ENCODE results near the gene FAM174B. TPM values are rescaled to one million over a fixed set of nuclear protein-coding genes. Genes with fewer than 3 reads are reported as not detected.

FAM174B gene
- total and polyA plus RNA-seq, 2 donors from 2014 or later = 9.8 to 13.8 TPM

GRCh38 chr15:92648190-92648875 is 7.2 kb downstream of the FAM174B start:
- H3K9ac ChIP-seq (ENCODE audit: low read length in 3 of 3) = no peak overlapping the region
- H3K4me3 ChIP-seq (ENCODE audit: low read length in 3 of 3) = no peak overlapping the region
- DNase-seq (no peak), FAIRE-seq (no peak)
- H3K36me3 ChIP-seq (ENCODE audit: control insufficient read depth in 2 of 3, insufficient read depth in 3 of 3, low read length in 3 of 3) = no peaks in the 10 kb centered on the region
- H3K9me3 ChIP-seq (ENCODE audit: control insufficient read depth in 2 of 3, insufficient read depth in 1 of 3, low read length in 3 of 3) = no peaks in the 10 kb centered on the region
- peaks cover 0 to 12% (median 0%) of the 10 kb centered on the region in 3 donors for H3K4me1 ChIP-seq (ENCODE audit: control insufficient read depth in 2 of 3, insufficient read depth in 2 of 3, low read depth in 1 of 3, low read length in 3 of 3)
- no peak overlapping the region for H3K27ac ChIP-seq (ENCODE audit: low read depth in 2 of 2, low read length in 2 of 2)
- TF ChIP-seq CTCF (IDR thresholded peaks at IDR 0.05; ENCODE audit: borderline replicate concordance, extremely low read depth, insufficient read depth) = no peak
- intact Hi-C loops (cut with DNase I) = no loop called here
- no peaks in the 10 kb centered on the region for H3K27me3 ChIP-seq (ENCODE audit: control insufficient read depth, insufficient read depth, low read length)

- Histone ChIP-seq H3K27ac (ENCODE audit: low read depth in 2 of 2, low read length in 2 of 2) (no peak overlapping the region), H3K9ac (ENCODE audit: low read length in 3 of 3) (no peak overlapping the region), H3K4me3 (ENCODE audit: low read length in 3 of 3) (no peak overlapping the region), H3K27me3 (ENCODE audit: control insufficient read depth, insufficient read depth, low read length) (no peaks in the 10 kb centered on the region), H3K4me1 (ENCODE audit: control insufficient read depth in 2 of 3, insufficient read depth in 2 of 3, low read depth in 1 of 3, low read length in 3 of 3) (peaks cover 0 to 12% (median 0%) of the 10 kb centered on the region in 3 donors), H3K9me3 (ENCODE audit: control insufficient read depth in 2 of 3, insufficient read depth in 1 of 3, low read length in 3 of 3) (no peaks in the 10 kb centered on the region), H3K36me3 (ENCODE audit: control insufficient read depth in 2 of 3, insufficient read depth in 3 of 3, low read length in 3 of 3) (no peaks in the 10 kb centered on the region)
- DNase-seq (no peak), FAIRE-seq (no peak)
- intact Hi-C loops (cut with DNase I) = no loop called here
- TF ChIP-seq CTCF (IDR thresholded peaks at IDR 0.05; ENCODE audit: borderline replicate concordance, extremely low read depth, insufficient read depth) = no peak
Observed at GRCh38 chr15:92647467-92648163, 8.0 kb downstream of the FAM174B start.

DNA sequence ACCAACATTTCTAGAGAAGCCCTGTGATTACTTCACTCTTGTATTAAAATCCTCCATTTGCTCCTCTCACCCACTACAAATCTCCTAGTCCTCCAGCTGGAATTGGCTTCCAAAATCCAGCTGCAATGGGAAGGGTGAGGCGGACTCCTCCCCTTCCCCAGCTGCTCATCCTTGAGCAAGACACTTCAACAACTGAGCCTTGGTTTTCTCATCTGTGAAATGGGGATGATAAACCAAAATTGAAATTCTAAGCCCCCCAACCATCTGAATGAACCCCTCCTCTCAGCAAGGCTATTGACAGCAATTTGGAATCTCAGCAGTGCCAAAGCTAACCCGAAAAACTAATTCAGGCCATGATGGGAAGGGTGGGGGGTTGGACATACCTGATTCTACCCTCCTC is 9.4 kb downstream of the FAM174B start:
- TF ChIP-seq CTCF (IDR thresholded peaks at IDR 0.05; ENCODE audit: borderline replicate concordance, extremely low read depth, insufficient read depth) = no peak
- H3K36me3 ChIP-seq (ENCODE audit: control insufficient read depth in 2 of 3, insufficient read depth in 3 of 3, low read length in 3 of 3) = no peaks in the 10 kb centered on the region
- no peak overlapping the region for H3K4me3 ChIP-seq (ENCODE audit: low read length in 3 of 3)
- H3K9ac ChIP-seq (ENCODE audit: low read length in 3 of 3) = no peak overlapping the region
- H3K27me3 ChIP-seq (ENCODE audit: control insufficient read depth, insufficient read depth, low read length) = no peaks in the 10 kb centered on the region
- FAIRE-seq (no peak), DNase-seq (peak in 1 of 5 donors; percentile 9)
- intact Hi-C loops (cut with DNase I) = no loop called here
- peaks cover 0 to 10% (median 0%) of the 10 kb centered on the region in 3 donors for H3K4me1 ChIP-seq (ENCODE audit: control insufficient read depth in 2 of 3, insufficient read depth in 2 of 3, low read depth in 1 of 3, low read length in 3 of 3)
- H3K9me3 ChIP-seq (ENCODE audit: control insufficient read depth in 2 of 3, insufficient read depth in 1 of 3, low read length in 3 of 3) = no peaks in the 10 kb centered on the region
- no peak overlapping the region for H3K27ac ChIP-seq (ENCODE audit: low read depth in 2 of 2, low read length in 2 of 2)
